Transverse colon (tissue), 4 donors: ENCODE results near the gene SENP2. TPM values are rescaled to one million over a fixed set of nuclear protein-coding genes. Genes with fewer than 3 reads are reported as not detected.
"Not testable (repeated sequence)": the region's sequence is repeated elsewhere in the genome, so short reads cannot be mapped to it uniquely, and the experiment has no call there.

Experiments used
- DNase-seq: peaks from one replicate; pipeline ENCODE4 v3.0.0-alpha.2; 2019
- H3K27ac ChIP-seq, 4 donors: fragments of 200-600 bp; sonication (generic); 2 replicates each; pipeline ENCODE4 v1.5.1; 2016 to 2018; ENCODE audit warnings: inconsistent platforms in 4 of 4
- H3K27me3 ChIP-seq: fragments of 200-600 bp; sonication (generic); 2 replicates; pipeline ENCODE4 v1.5.1; 2017; ENCODE audit warnings: inconsistent platforms
- H3K36me3 ChIP-seq, 4 donors: fragments of 200-600 bp; sonication (generic); 2 replicates each; pipeline ENCODE4 v1.5.1; 2017 to 2019; ENCODE audit warnings: inconsistent platforms in 4 of 4
- H3K4me1 ChIP-seq, 4 donors: fragments of 200-600 bp; sonication (generic); 2 replicates each; pipeline ENCODE4 v1.5.1; 2017 to 2020; ENCODE audit warnings: inconsistent platforms in 4 of 4
- H3K4me3 ChIP-seq, 4 donors: fragments of 200-600 bp; sonication (generic); 1 replicate in 1 of 4; 2 replicates in 3 of 4; pipeline versions ENCODE4 v1.5.1 to v1.6.1; 2017 to 2019; ENCODE audit warnings: inconsistent platforms in 4 of 4
- H3K9me3 ChIP-seq, 2 donors: fragments of 200-600 bp; sonication (generic); 2 replicates each; pipeline ENCODE4 v1.5.1; 2017 to 2019; ENCODE audit warnings: inconsistent platforms in 2 of 2
- CTCF ChIP-seq, 5 experiments: fragments of 200-600 bp in 3 of 5; fragments of 450-650 bp in 2 of 5; sonication (generic) in 3 of 5; IDR thresholded peaks; 1 replicate in 2 of 5; 2 replicates in 3 of 5; pipeline ENCODE4 v1.5.1; 2016 to 2017; ENCODE audit warnings: antibody characterized with exemption in 5 of 5, inconsistent platforms in 3 of 5, mild to moderate bottlenecking in 2 of 5, moderate library complexity in 1 of 5
- EP300 ChIP-seq: sonication (generic); formaldehyde crosslinking; IDR thresholded peaks from one replicate; pipeline ENCODE4 v1.6.1; 2017; ENCODE audit warnings: antibody characterized with exemption, low read depth
- POLR2A ChIP-seq: fragments of 450-650 bp; IDR thresholded peaks from one replicate; pipeline ENCODE4 v1.6.1; 2016; ENCODE audit warnings: antibody characterized with exemption, mild to moderate bottlenecking, moderate library complexity
- POLR2AphosphoS5 ChIP-seq, 3 donors: sonication (generic); formaldehyde crosslinking; IDR thresholded peaks; one replicate each; pipeline ENCODE4 v1.6.1; 2016; ENCODE audit warnings: antibody characterized with exemption in 3 of 3
- WGBS, 2 donors: methylation state at CpG; one replicate each; pipeline ENCODE4 v1.1.5; 2018; ENCODE audit warnings: low coverage in 1 of 2; 5-methylcytosine and 5-hydroxymethylcytosine counted together
- in situ Hi-C, 4 donors: fragments of 200-750 bp; cut with MboI; loops; one replicate each; pipeline versions ENCODE4 v1.15.0 to v1.15.1; 2017; ENCODE audit warnings: low sequenced_read_pairs in 3 of 4, low pct_ligation_motif_present in 1 of 4, low pct_unique_long_range_greater_than_20kb in 1 of 4
- intact Hi-C: fragments of 100-400 bp; cut with DNase I; formaldehyde crosslinking; loops from one replicate; pipeline ENCODE4 v1.15.1; 2023; ENCODE audit warnings: low total_unique reads
- total RNA-seq, 4 donors: library from RNA; depleted of rRNA; stranded (reverse); fragments of >200 nt; gene quantifications; one replicate each; pipeline ENCODE4 v1.1.0, GENCODE V29; 2016

Gene SENP2
- total RNA-seq, 4 donors from 2014 or later, result 4.0 to 28.4 (median 18.4) TPM

DNA sequence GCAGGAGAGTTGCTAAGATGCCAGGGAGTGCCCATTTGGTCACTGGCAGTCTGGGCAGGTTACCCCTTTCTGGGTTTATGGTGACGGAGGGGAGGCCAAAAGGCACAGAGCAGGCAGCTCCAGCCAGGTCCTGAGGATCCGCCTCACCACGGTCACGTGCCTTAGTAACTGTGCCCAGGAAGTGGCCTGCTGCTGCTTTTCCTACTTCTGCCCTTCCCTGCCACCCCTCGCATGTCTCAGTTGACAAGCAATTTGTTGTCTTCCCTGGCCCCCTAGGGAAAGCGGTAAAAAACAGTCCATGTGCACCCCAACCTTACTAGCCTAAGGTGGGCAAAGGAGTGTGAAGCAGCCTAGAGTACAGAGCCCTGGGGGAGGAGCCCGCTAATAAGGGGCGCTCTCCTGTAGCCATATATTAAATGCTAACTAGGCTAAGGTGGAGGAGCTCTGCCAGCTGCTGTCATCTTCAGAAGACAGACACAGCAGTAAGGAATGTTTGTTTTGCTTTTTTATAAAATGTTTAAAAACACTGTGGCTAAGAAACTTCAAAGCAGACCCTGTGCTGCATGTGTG lies 24.6 kb upstream of the SENP2 start:
- H3K36me3 ChIP-seq, result no peaks in the 10 kb centered on the region
- peaks cover 0 to 41% (median 11%) of the 10 kb centered on the region in 4 donors for H3K4me1 ChIP-seq
- WGBS, 2 donors, result 70% methylated on average over 8 of the region's 8 CpGs; no CpG with 5 or more reads in 1 of the 2 donors
- H3K27me3 ChIP-seq, result no peaks in the 10 kb centered on the region
- H3K27ac ChIP-seq, result peak overlapping the region; percentile 47 to 82 (median 60)
- in situ Hi-C loops (no loop called here), intact Hi-C loops (no loop called here)
- no peaks in the 10 kb centered on the region for H3K9me3 ChIP-seq
- H3K4me3 ChIP-seq, result no peak overlapping the region
- TF ChIP-seq POLR2A (peak; percentile 26), EP300 (no peak), POLR2AphosphoS5 (IDR thresholded peaks at IDR 0.05) (no peak), CTCF (IDR thresholded peaks at IDR 0.05) (no peak)
- peak; percentile 58 for DNase-seq

DNA sequence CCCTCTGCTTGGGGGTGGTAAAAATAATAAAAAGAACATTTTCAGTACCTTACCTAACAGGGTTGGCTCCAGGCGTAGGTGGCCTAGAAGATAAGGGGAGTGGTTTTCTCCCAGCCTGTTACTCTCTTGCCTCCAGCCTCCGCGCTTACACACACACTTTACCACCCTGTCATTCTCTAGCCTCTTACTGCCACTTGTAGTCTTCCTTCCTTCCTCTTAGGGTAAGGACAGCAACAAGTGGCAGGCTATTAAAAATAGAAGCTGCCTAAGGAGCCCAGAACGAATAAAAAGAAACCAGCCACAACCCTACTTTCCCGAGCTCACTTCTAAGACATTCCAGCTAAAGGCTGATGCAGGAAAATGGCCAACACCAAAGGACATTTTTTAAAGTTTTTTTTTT lies 24.1 kb upstream of the SENP2 start:
- H3K27me3 ChIP-seq, result no peaks in the 10 kb centered on the region
- no peaks in the 10 kb centered on the region for H3K9me3 ChIP-seq
- DNase-seq, result no peak
- intact Hi-C loops, result no loop called here
- WGBS, 2 donors, result 48 to 60% methylated on average over 1 to 5 of the region's 5 CpGs
- H3K36me3 ChIP-seq, result no peaks in the 10 kb centered on the region
- peak overlapping the region; percentile 47 to 82 (median 60) for H3K27ac ChIP-seq
- H3K4me3 ChIP-seq, result no peak overlapping the region
- TF ChIP-seq EP300 (no peak), POLR2AphosphoS5 (IDR thresholded peaks at IDR 0.05) (no peak), POLR2A (no peak), CTCF (IDR thresholded peaks at IDR 0.05) (no peak)
- in situ Hi-C loops, result no loop called here
- peaks cover 0 to 36% (median 9%) of the 10 kb centered on the region in 4 donors for H3K4me1 ChIP-seq

DNA sequence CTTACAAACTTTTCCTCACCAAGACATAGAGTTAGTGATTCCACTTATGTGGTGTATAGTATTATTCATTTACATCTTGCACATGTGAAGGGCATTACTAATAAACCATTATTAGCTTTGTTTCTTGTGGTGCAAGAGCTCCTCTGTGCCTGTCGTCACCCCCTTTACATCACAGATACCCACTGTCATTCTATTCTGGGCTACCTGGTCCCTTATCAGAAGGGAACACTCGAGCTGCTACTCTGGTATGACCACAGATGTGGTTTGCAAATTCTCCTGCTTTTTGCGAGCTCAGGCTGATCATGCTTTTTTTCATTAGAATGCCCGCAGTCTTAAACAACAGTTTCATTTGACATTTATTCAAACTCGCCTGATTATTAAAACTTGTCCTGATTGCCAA lies 13.9 kb upstream of the SENP2 start:
- Histone ChIP-seq H3K4me3 (no peak overlapping the region), H3K27ac (no peak overlapping the region), H3K27me3 (no peaks in the 10 kb centered on the region), H3K4me1 (peaks cover 0 to 8% (median 4%) of the 10 kb centered on the region in 4 donors), H3K36me3 (no peaks in the 10 kb centered on the region), H3K9me3 (peaks cover 4 to 6% of the 10 kb centered on the region in 2 donors)
- TF ChIP-seq CTCF (IDR thresholded peaks at IDR 0.05), result no peak
- no peak for TF ChIP-seq POLR2A
- no peak for TF ChIP-seq POLR2AphosphoS5 (IDR thresholded peaks at IDR 0.05)
- TF ChIP-seq EP300, result no peak
- DNase-seq, result no peak
- in situ Hi-C loops (no loop called here), intact Hi-C loops (no loop called here)
- 84 to 85% methylated on average over 5 of the region's 5 CpGs for WGBS, 2 donors

DNA sequence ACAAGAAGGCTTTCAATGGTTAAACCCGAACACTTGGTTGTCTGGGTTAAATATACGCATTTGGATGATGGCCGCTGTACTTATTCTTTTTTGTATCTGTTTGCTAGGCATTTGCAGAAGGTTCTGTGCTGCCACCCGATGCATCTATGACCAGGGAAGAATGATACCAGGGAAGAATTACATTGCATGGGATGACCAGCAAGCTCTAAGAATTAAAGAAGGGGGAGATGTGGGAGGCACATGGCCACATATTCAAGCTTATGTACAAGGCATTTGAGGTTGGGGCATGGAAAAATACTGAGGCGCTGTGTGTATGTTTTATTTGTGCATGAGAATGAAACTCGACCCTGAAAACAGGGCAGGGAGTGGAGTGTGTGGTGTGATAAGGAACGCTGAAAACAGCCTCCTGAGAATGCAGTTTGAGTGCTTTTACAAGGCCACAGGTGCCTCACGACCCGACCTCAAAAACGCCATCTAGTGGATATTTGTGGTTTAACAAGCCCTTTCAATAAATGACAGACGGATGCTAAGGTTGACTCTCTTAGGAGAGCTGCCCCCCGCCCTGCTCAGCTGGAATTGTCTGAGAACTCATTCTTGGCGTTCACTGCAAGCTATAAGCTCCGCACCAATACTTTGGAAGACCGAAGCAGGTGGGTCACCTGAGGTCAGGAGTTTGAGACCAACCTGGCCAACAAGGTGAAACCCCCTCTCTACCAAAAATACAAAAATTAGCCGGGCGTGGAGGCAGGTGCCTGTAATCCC lies 10.8 kb upstream of the SENP2 start:
- DNase-seq, result peak; percentile 32
- peak overlapping the region in 2 of 4 donors; percentile 39 to 42 for H3K27ac ChIP-seq
- H3K4me3 ChIP-seq, H3K4me1 ChIP-seq, H3K36me3 ChIP-seq, H3K27me3 ChIP-seq, H3K9me3 ChIP-seq, in situ Hi-C loops, intact Hi-C loops: not testable (repeated sequence)
- TF ChIP-seq CTCF (IDR thresholded peaks at IDR 0.05), result peak; percentile 53 to 84 (median 71)
- WGBS, 2 donors, result 16 to 28% methylated on average over 5 to 17 of the region's 17 CpGs
